GM10248 (cell line): ENCODE results near the gene PAX5.

ENCODE experiments used
- CTCF ChIA-PET: fragments of 300-600 bp; sonication (Branson Sonifier 250); formaldehyde crosslinking; extraction: SDS; loops from one replicate; lab custom pipeline; 2021; ENCODE audit warnings: antibody characterized with exemption; lab: Yijun Ruan, JAX
- POLR2A ChIA-PET: fragments of 350-650 bp; sonication (Branson Sonifier 250); formaldehyde crosslinking; extraction: SDS; loops from one replicate; lab custom pipeline; 2020; ENCODE audit warnings: antibody characterized with exemption; lab: Yijun Ruan, JAX
- DNase-seq: peaks from one replicate; pipeline ENCODE4 v3.0.0; 2012; ENCODE audit errors: extremely low spot score
- TF ChIP-seq, protein P1 (sequence below): IDR thresholded peaks from 2 replicates; pipeline ENCODE4 v1.5.1; 2012; ENCODE audit warnings: mild to moderate bottlenecking, low read depth; ENCODE audit errors: extremely low read depth, missing control alignments, control extremely low read depth

The PAX5 gene

DNA sequence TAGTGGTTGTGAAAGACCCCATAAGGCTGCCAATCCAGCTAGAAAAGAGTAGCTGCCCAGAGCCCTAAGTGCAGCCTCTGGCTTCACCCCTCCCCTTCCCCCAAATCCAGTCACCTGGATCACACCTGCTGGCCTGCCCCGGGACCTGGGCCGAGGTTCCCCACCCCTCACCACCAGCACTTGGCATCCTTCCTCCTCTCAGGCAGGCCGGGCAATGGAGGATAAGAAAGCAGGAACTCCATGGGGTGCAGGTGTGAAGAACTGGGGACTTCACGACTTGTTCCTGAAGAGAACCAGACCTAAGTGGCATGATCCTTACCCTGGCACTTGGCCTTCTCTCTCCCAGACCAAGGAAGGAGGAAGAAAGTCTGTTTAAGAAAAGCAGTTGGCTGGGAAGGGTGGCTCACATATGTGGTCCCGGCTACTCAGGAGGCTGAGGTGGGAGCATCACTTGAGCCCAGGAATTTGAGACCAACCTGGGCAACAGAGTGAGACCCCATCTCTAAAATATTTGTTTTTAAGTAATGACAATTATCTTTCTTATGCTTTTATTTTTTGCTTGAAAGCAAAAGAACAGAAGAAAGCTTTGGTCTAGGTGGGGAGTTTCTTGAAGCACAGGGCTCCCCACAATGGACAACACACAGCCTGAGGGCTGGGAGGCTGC, 131.1 kb downstream of the PAX5 start:
- no peak for DNase-seq
- POLR2A ChIA-PET: no interaction called here
- TF ChIP-seq, protein P1, sequence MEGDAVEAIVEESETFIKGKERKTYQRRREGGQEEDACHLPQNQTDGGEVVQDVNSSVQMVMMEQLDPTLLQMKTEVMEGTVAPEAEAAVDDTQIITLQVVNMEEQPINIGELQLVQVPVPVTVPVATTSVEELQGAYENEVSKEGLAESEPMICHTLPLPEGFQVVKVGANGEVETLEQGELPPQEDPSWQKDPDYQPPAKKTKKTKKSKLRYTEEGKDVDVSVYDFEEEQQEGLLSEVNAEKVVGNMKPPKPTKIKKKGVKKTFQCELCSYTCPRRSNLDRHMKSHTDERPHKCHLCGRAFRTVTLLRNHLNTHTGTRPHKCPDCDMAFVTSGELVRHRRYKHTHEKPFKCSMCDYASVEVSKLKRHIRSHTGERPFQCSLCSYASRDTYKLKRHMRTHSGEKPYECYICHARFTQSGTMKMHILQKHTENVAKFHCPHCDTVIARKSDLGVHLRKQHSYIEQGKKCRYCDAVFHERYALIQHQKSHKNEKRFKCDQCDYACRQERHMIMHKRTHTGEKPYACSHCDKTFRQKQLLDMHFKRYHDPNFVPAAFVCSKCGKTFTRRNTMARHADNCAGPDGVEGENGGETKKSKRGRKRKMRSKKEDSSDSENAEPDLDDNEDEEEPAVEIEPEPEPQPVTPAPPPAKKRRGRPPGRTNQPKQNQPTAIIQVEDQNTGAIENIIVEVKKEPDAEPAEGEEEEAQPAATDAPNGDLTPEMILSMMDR: no peak
- CTCF ChIA-PET: interaction anchor here (1.1 to 1.5 kb wide), 3 partner anchors 12 to 427 kb away, joined by 3 to 7 read pairs (median 4); no protein-coding TSS in a partner anchor

DNA sequence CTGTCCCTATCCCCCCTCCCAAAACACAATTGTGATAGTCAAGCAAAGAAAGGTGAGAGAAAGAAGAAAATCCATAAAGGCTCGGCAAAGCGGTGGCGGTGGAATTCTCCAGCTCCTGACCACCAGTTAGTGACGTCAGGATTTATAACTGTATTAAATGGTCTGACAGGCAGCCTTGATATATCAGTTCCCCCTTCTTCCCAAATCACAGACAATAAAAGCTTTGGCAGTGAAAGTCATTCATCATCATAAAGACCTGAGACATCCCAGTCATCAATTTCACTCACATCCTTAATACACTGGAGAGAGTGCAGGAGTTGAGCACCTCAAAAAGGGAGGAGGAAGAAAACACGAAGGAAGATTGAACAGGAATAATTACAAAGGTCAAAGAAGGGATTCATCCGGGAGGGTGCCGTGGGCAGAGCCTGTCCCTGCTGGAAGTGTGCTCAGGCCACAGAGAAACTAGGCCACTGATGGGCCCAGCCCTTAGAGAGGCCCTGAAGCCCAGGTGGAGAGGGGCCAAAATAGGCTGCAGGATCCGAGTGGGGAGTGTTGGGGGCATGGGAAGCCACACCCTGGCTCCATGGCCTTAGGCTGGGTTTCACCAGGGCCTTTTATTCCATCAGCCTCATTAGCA, 131.9 kb downstream of the PAX5 start:
- ChIA-PET CTCF (interaction anchor here (1.0 to 1.6 kb wide), 2 partner anchors 19 to 29 kb away, joined by 3 to 4 read pairs; no protein-coding TSS in a partner anchor), POLR2A (no interaction called here)
- TF ChIP-seq, protein P1: no peak
- no peak for DNase-seq

DNA sequence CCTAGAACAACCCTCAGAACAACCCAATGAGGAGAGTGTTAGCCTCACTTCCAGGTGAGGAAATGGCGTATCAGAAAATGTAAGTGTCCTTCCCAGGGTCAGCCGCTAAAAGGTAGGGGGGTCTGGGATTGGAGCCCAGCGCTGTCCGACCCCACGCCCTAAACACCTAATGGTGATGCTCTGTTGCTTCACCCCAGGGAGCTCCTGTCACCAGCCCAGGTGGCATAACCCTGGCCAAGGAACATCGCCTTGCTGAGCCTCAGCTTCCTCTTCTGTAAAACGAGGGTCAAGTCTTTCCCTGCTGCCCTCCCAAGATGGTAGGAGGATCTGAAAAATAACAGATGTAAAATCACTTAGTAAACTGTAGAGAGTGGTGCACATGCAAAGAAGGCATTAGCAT, 132.5 kb downstream of the PAX5 start:
- CTCF ChIA-PET: interaction anchor here (1.0 to 1.6 kb wide), 2 partner anchors 20 to 29 kb away, joined by 3 to 4 read pairs; no protein-coding TSS in a partner anchor
- POLR2A ChIA-PET: no interaction called here
- TF ChIP-seq, protein P1: no peak
- DNase-seq: no peak

DNA sequence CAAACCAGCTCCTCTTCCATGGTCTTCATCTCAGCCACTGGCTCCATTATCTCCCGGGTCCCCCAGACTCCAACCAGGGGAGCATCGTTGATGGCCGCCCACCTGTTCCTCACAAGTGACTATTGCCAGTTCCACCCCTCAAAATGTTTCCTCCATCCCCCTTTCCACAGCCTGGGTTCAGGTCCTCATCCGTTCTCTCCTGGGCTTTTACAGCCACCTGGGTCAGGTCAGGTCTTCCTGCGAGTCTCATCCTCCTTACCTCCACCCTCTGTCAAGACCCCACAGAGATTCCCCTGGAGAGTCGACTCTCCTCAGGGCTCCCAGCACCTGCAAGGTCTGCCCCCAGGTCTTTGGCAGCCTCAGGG, 133.2 kb downstream of the PAX5 start:
- ChIA-PET CTCF (interaction anchor here (1.6 kb wide), 1 partner anchor 28 kb away, joined by 4 read pairs; no protein-coding TSS in a partner anchor), POLR2A (no interaction called here)
- TF ChIP-seq, protein P1: no peak
- DNase-seq: no peak

DNA sequence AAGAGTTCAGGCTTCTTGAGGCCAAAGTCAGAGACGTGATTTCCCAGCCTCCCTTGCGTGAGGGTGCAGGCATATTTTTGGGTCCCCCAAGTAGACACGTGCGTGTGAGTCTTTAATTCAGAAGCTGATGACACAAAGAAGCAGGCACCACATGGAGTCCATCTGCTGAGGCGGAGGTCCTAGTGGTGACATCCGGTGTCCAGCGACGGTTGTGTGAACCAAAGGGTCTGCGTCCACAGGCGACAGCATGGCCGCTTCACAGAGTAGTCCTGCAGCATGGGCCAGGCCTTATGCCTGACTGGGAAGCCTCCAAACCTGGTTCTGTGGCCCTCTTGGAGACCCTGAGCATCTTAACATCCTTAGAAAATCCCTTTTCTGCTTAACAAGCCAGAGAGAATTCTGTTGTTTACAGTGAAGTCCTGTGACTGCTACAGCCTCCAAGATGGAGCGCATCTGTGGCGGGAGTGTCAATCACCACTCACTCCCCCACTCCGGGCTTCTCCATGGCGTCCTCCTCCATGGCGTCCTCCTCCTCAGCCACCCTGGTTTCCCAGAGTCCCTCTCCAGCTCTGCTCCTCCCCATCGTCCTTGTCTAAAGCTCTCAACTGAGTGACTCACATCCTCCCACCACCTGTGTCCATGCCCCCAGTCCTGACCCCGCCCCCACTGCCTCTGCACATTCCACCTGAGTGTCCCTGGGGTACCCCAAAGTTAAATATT, 133.8 kb downstream of the PAX5 start:
- ChIA-PET POLR2A (no interaction called here), CTCF (interaction anchor here (1.6 kb wide), 1 partner anchor 28 kb away, joined by 4 read pairs; no protein-coding TSS in a partner anchor)
- TF ChIP-seq, protein P1: no peak
- no peak for DNase-seq

DNA sequence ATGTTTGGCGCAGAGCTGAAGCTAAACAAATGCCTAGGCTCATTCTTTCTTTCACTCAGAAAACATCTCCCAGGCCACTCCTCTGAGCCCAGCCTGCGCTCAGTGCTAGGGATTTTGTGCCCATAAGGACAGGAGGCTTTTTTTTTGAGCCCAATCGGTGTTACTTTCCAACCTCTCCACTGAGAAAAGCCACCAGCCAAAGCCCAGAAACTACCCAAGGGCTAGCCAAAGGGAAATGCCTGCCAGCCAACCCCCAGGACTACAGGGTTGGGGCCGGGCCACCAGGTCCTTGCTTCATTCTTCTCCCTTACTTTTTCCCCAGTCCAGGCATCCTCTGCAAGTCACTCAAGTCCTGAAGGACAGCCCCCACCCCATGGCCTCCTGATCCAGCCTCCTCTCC, 134.7 kb downstream of the PAX5 start:
- TF ChIP-seq, protein P1: no peak
- POLR2A ChIA-PET: no interaction called here
- no peak for DNase-seq
- CTCF ChIA-PET: no interaction called here
